ENCODE measurements around the gene SCART1.

DNA sequence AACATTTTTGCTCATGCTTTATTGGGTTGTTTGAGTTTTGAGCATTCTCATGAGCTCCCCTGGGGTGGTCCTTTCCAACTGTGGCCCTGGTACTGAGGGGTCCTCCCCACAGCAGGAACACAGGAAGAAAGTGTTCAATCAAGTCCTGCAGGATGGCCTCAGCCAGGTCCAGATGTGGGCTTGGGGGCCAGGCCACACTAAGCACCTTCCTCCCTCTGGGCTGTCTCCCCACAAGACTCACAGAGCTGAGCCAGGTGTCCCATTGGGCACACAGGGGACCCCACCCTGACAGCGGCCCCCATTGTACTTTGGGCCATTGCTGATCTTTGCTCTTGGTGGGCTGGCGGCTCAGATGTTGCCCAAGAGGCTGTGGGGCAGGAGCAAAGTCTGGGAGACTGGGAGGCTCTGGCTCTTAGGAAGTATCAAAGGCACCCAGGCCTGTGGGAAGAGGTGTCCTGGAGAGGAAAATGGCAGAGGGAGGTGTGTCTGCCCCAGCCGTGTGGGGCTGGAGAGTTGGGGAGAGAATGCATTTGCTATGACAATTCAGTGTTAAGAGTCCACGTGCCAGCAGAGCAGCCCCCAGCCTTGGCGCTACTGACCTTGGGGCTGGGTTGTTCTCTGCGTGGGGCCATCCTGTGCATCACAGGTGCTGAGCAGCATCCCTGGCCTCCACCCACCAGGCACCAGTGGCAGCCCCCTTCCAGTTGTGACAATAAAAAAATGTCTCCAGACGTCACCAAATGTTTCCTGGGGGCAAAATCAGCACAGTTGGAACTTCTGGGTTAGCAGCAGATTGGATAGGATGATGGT, 17.8 kb downstream of the SCART1 start:
- TF ChIP-seq, protein P1, sequence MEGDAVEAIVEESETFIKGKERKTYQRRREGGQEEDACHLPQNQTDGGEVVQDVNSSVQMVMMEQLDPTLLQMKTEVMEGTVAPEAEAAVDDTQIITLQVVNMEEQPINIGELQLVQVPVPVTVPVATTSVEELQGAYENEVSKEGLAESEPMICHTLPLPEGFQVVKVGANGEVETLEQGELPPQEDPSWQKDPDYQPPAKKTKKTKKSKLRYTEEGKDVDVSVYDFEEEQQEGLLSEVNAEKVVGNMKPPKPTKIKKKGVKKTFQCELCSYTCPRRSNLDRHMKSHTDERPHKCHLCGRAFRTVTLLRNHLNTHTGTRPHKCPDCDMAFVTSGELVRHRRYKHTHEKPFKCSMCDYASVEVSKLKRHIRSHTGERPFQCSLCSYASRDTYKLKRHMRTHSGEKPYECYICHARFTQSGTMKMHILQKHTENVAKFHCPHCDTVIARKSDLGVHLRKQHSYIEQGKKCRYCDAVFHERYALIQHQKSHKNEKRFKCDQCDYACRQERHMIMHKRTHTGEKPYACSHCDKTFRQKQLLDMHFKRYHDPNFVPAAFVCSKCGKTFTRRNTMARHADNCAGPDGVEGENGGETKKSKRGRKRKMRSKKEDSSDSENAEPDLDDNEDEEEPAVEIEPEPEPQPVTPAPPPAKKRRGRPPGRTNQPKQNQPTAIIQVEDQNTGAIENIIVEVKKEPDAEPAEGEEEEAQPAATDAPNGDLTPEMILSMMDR (IDR thresholded peaks at IDR 0.05) = no peak
- TF ChIP-seq POLR2A (IDR thresholded peaks at IDR 0.05) (no peak), EP300 (IDR thresholded peaks at IDR 0.05) (no peak)
